HepG2 (cell line): Measurements from ENCODE around the gene ASXL1. TPM values are rescaled to one million over a fixed set of nuclear protein-coding genes. Genes with fewer than 3 reads are reported as not detected.

Experiments
- ELF3 ChIP-seq: IDR thresholded peaks from 2 replicates; pipeline ENCODE4 v1.6.1; 2016; ENCODE audit warnings: missing genetic modification reagents, missing compliant biosample characterization
- PAX8 ChIP-seq: sonication (generic); formaldehyde crosslinking; IDR thresholded peaks from 2 replicates; pipeline ENCODE4 v1.8.0; 2022; ENCODE audit warnings: mild to moderate bottlenecking, missing genetic modification reagents, borderline replicate concordance
- PHF21A ChIP-seq: sonication (generic); formaldehyde crosslinking; IDR thresholded peaks from 2 replicates; pipeline ENCODE4 v1.5.0; 2020; ENCODE audit warnings: mild to moderate bottlenecking, missing genetic modification reagents
- RBM39 ChIP-seq: fragments of 200-400 bp; formaldehyde crosslinking; IDR thresholded peaks from one replicate; pipeline ENCODE4 v1.6.1; 2018; ENCODE audit warnings: antibody characterized with exemption, mild to moderate bottlenecking, low read depth, low read length; ENCODE audit not compliant: poor library complexity, severe bottlenecking
- RCOR2 ChIP-seq: IDR thresholded peaks from 2 replicates; pipeline ENCODE4 v1.6.1; 2016; ENCODE audit warnings: missing biosample characterization, missing genetic modification reagents
- RFXAP ChIP-seq: sonication (generic); formaldehyde crosslinking; IDR thresholded peaks from 2 replicates; pipeline ENCODE4 v1.4.0; 2020; ENCODE audit warnings: missing genetic modification reagents, borderline replicate concordance
- SKI ChIP-seq: fragments of 450-650 bp; IDR thresholded peaks from one replicate; pipeline ENCODE4 v1.6.1; 2018; ENCODE audit warnings: mild to moderate bottlenecking; ENCODE audit not compliant: partially characterized antibody
- SP1 ChIP-seq, 2 experiments: fragments of 450-650 bp in 1 of 2; sonication (generic) in 1 of 2; formaldehyde crosslinking in 1 of 2; IDR thresholded peaks; 2 replicates each; pipeline versions ENCODE4 v1.4.0 to v1.6.1; 2016 to 2020; ENCODE audit warnings: missing genetic modification reagents in 1 of 2
- STAG1 ChIP-seq: sonication (generic); formaldehyde crosslinking; IDR thresholded peaks from 2 replicates; pipeline ENCODE4 v1.4.0; 2020; ENCODE audit warnings: missing genetic modification reagents
- TAF15 ChIP-seq: fragments of 200-400 bp; formaldehyde crosslinking; IDR thresholded peaks from one replicate; pipeline ENCODE4 v1.6.1; 2018; ENCODE audit warnings: mild to moderate bottlenecking, low read depth, low read length; ENCODE audit not compliant: poor library complexity, severe bottlenecking
- ZC3H13 ChIP-seq: sonication (generic); formaldehyde crosslinking; IDR thresholded peaks from 2 replicates; pipeline ENCODE4 v1.8.1; 2023; ENCODE audit warnings: mild to moderate bottlenecking, missing genetic modification reagents, moderate library complexity
- ZFP36L1 ChIP-seq: sonication (generic); formaldehyde crosslinking; IDR thresholded peaks from 2 replicates; pipeline ENCODE4 v1.8.0; 2022; ENCODE audit warnings: mild to moderate bottlenecking, missing genetic modification reagents, moderate library complexity
- ZNF138 ChIP-seq: sonication (generic); formaldehyde crosslinking; IDR thresholded peaks from 2 replicates; pipeline ENCODE4 v1.5.0; 2020; ENCODE audit warnings: mild to moderate bottlenecking, low read depth, missing genetic modification reagents
- ZNF160 ChIP-seq: sonication (generic); formaldehyde crosslinking; IDR thresholded peaks from 2 replicates; pipeline ENCODE4 v1.8.0; 2022; ENCODE audit warnings: mild to moderate bottlenecking, inconsistent platforms, missing genetic modification reagents
- ZNF207 ChIP-seq: fragments of 450-650 bp; IDR thresholded peaks from 2 replicates; pipeline ENCODE4 v1.6.1; 2016; ENCODE audit warnings: antibody characterized with exemption, borderline replicate concordance
- ZNF484 ChIP-seq: sonication (generic); formaldehyde crosslinking; IDR thresholded peaks from 2 replicates; pipeline ENCODE4 v1.5.1; 2020; ENCODE audit warnings: mild to moderate bottlenecking, low read depth, missing genetic modification reagents, borderline replicate concordance
- ZNF501 ChIP-seq: sonication (generic); formaldehyde crosslinking; IDR thresholded peaks from 2 replicates; pipeline ENCODE4 v1.5.1; 2020; ENCODE audit warnings: mild to moderate bottlenecking, moderate library complexity, missing genetic modification reagents
- ZNF703 ChIP-seq: sonication (generic); formaldehyde crosslinking; IDR thresholded peaks from 2 replicates; pipeline ENCODE4 v1.5.1; 2020; ENCODE audit warnings: missing genetic modification reagents, mild to moderate bottlenecking, moderate library complexity, borderline replicate concordance
- ZNF746 ChIP-seq: sonication (generic); formaldehyde crosslinking; IDR thresholded peaks from 2 replicates; pipeline ENCODE4 v1.8.0; 2022; ENCODE audit warnings: mild to moderate bottlenecking, missing genetic modification reagents
- ZNF75D ChIP-seq: sonication (generic); formaldehyde crosslinking; IDR thresholded peaks from 2 replicates; pipeline ENCODE4 v1.8.1; 2023; ENCODE audit warnings: missing genetic modification reagents, mild to moderate bottlenecking, borderline replicate concordance
- ZSCAN25 ChIP-seq: sonication (generic); formaldehyde crosslinking; IDR thresholded peaks from 2 replicates; pipeline ENCODE4 v1.8.0; 2022; ENCODE audit warnings: mild to moderate bottlenecking, missing genetic modification reagents
- polyA plus RNA-seq, 8 experiments: library from polyadenylated mRNA; depleted of rRNA in 3 of 8; stranded (reverse) in 7 of 8; unstranded in 1 of 8; fragments of >200 nt; fragmentation: Illumina TruSeq in 4 of 8; extraction: Trizol in 4 of 8; gene quantifications; 2 replicates each; pipeline versions ENCODE4 v1.2.1 to v1.2.3, GENCODE V29; 2011 to 2016; ENCODE audit warnings: low read depth in 4 of 8, missing spikeins in 1 of 8, mixed read lengths in 1 of 8; ENCODE audit not compliant: insufficient read depth in 1 of 8
- total RNA-seq, 5 experiments: library from RNA; depleted of rRNA; stranded (reverse); fragments of >200 nt; fragmentation: Illumina TruSeq; extraction: Trizol; gene quantifications; 2 replicates each; pipeline ENCODE4 v1.2.3, GENCODE V29; 2016; ENCODE audit warnings: low read depth in 1 of 5
- TF ChIP-seq, protein P1 (sequence below): sonication (generic); formaldehyde crosslinking; IDR thresholded peaks from 2 replicates; pipeline ENCODE4 v1.4.0; 2020; ENCODE audit warnings: mild to moderate bottlenecking, missing genetic modification reagents
- TF ChIP-seq, protein P2 (sequence below): sonication (generic); formaldehyde crosslinking; IDR thresholded peaks from 2 replicates; pipeline ENCODE4 v1.5.0; 2020; ENCODE audit warnings: missing genetic modification reagents
- TF ChIP-seq, protein P3 (sequence below): IDR thresholded peaks from 2 replicates; pipeline ENCODE4 v1.6.1; 2018; ENCODE audit warnings: missing genetic modification reagents, mild to moderate bottlenecking, missing compliant biosample characterization

ASXL1 gene
- total and polyA plus RNA-seq, 2 of the 13 experiments (the other 11 are each of a cell fraction or from before 2014, with no cell fraction given): 62.1 to 74.8 TPM

DNA sequence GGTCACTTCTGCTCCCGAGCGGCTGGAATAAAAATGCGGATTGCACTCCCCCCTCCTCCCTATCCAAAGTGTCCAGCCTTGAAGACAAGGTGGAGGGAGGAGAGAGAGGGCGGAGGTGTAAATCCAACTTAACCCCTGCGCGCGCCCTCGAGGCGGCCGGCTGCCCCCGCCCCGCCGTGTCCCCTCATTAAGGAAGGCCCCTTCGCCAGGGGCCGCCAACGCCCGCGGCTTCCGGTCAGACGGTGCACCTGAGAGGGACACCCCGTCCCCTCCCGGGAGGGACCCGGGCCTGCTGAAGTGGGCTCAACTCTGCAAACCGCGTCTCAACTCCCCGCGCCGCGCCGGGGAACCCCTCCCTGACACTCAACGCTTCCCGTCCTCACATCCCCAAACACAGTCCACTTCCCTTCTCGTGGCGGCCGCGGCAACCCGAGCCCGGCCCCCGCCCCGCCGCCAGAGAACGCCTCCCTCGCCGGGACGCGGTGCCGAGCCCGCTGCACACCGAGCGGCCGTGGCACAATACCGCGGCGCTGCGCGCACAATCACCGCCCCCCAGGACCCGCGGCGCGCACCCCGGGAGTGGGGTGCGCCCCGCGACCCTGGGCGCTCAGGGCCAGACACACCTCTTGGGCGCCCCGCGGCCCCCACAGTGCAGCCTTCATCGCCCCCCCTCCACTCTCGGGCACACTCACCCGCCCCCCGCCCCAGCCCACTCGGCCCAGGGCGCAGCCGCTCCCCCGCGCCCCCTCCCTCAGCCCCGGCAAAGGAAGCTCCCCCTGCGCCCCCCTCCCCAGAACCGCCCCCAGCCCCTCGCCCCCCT lies 124.5 kb downstream of the ASXL1 start (continued):
- TF ChIP-seq ZFP36L1 (CRISPR knock-in tag) (no peak), ZNF484 (CRISPR knock-in tag) (no peak), TAF15 (no peak), SKI (peak; percentile 17), ZNF703 (no peak), ZSCAN25 (CRISPR knock-in tag) (no peak; the same call in none of the 2 replicates), ELF3 (CRISPR knock-in tag) (no peak), ZNF207 (no peak), PAX8 (CRISPR knock-in tag) (no peak), ZNF75D (CRISPR knock-in tag) (no peak), RBM39 (peak; percentile 88), PHF21A (CRISPR knock-in tag) (peak; percentile 61; the same call in 1 of the 2 replicates), ZNF501 (CRISPR knock-in tag) (no peak; the same call in 1 of the 2 replicates), STAG1 (no peak), SP1 (IDR thresholded peaks at IDR 0.05) (no peak), SP1 (CRISPR knock-in tag; IDR thresholded peaks at IDR 0.05) (no peak), RCOR2 (no peak), RFXAP (CRISPR knock-in tag) (peak; percentile 53; the same call in 1 of the 2 replicates), ZNF138 (CRISPR knock-in tag) (no peak), ZNF746 (CRISPR knock-in tag) (peak; percentile 66; the same call in 1 of the 2 replicates), ZNF160 (CRISPR knock-in tag) (peak; percentile 56; the same call in 1 of the 2 replicates), ZC3H13 (CRISPR knock-in tag) (0 out of 2 replicates have a peak, but pooled peaks have one; percentile 36)
- TF ChIP-seq, protein P1, sequence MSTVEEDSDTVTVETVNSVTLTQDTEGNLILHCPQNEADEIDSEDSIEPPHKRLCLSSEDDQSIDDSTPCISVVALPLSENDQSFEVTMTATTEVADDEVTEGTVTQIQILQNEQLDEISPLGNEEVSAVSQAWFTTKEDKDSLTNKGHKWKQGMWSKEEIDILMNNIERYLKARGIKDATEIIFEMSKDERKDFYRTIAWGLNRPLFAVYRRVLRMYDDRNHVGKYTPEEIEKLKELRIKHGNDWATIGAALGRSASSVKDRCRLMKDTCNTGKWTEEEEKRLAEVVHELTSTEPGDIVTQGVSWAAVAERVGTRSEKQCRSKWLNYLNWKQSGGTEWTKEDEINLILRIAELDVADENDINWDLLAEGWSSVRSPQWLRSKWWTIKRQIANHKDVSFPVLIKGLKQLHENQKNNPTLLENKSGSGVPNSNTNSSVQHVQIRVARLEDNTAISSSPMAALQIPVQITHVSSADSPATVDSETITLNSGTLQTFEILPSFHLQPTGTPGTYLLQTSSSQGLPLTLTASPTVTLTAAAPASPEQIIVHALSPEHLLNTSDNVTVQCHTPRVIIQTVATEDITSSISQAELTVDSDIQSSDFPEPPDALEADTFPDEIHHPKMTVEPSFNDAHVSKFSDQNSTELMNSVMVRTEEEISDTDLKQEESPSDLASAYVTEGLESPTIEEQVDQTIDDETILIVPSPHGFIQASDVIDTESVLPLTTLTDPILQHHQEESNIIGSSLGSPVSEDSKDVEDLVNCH (CRISPR knock-in tag): no peak
- TF ChIP-seq, protein P2, sequence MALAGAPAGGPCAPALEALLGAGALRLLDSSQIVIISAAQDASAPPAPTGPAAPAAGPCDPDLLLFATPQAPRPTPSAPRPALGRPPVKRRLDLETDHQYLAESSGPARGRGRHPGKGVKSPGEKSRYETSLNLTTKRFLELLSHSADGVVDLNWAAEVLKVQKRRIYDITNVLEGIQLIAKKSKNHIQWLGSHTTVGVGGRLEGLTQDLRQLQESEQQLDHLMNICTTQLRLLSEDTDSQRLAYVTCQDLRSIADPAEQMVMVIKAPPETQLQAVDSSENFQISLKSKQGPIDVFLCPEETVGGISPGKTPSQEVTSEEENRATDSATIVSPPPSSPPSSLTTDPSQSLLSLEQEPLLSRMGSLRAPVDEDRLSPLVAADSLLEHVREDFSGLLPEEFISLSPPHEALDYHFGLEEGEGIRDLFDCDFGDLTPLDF: no peak
- TF ChIP-seq, protein P3, sequence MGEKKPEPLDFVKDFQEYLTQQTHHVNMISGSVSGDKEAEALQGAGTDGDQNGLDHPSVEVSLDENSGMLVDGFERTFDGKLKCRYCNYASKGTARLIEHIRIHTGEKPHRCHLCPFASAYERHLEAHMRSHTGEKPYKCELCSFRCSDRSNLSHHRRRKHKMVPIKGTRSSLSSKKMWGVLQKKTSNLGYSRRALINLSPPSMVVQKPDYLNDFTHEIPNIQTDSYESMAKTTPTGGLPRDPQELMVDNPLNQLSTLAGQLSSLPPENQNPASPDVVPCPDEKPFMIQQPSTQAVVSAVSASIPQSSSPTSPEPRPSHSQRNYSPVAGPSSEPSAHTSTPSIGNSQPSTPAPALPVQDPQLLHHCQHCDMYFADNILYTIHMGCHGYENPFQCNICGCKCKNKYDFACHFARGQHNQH (CRISPR knock-in tag): 0 out of 2 replicates have a peak, but pooled peaks have one; percentile 47
